K562 (cell line): ENCODE data around the gene SDF4. TPM values are rescaled to one million over a fixed set of nuclear protein-coding genes. Genes with fewer than 3 reads are reported as not detected.

Source experiments
- ATAC-seq: fragments of 200-7000 bp; cut with Tn5 transposase; 3 replicates; pipeline ENCODE4 v1.9.1; 2020; ENCODE audit warnings: moderate library complexity
- BruUV-seq: library from RNA; stranded (reverse); fragments of 400-500 nt; replicated peaks from 2 replicates; lab custom pipeline; 2021; lab: Mats Ljungman, UMichigan
- CTCF ChIA-PET: fragments of 300-600 bp; formaldehyde crosslinking; extraction: SDS; loops from one replicate; lab custom pipeline; 2021; ENCODE audit warnings: low intra/inter-chr PET ratio; lab: Yijun Ruan, JAX
- POLR2A ChIA-PET: fragments of 300-600, 350-650 bp; sonication (Branson Sonifier 250); formaldehyde crosslinking; extraction: SDS; loops from one replicate; lab custom pipeline; 2021; ENCODE audit warnings: antibody characterized with exemption, inconsistent platforms; lab: Yijun Ruan, JAX
- DNase-seq, 4 experiments: peaks; one replicate each; pipeline versions ENCODE4 v3.0.0 to v3.0.0-alpha.2; 2011 to 2018; ENCODE audit warnings: low spot score in 3 of 4, mixed read lengths in 3 of 4; ENCODE audit errors: extremely low read depth in 1 of 4
- FAIRE-seq: peaks from 2 replicates; lab custom pipeline; 2011; peaks lifted over from hg19 to GRCh38; lab: Jason Lieb, UNC
- H2AFZ ChIP-seq: 2 replicates; pipeline ENCODE4 v1.6.0; 2011; ENCODE audit warnings: low read depth, low read length, control low read depth, inconsistent platforms
- H3K27ac ChIP-seq: fragments of 200-600 bp; 3 replicates; pipeline ENCODE4 v1.8.0; 2011; ENCODE audit warnings: low read depth, mild to moderate bottlenecking, control low read depth, inconsistent platforms, low read length, moderate library complexity, mixed read lengths; ENCODE audit errors: extremely low read depth
- H3K27me3 ChIP-seq, 2 experiments: fragments of 300-600 bp in 1 of 2; 2 replicates in 1 of 2; 3 replicates in 1 of 2; pipeline versions ENCODE4 v1.6.0 to v1.8.0; 2011; ENCODE audit warnings: inconsistent platforms in 2 of 2, low read length in 2 of 2, mild to moderate bottlenecking in 1 of 2, mixed read lengths in 1 of 2, moderate library complexity in 1 of 2; ENCODE audit not compliant: control insufficient read depth in 2 of 2, insufficient read depth in 2 of 2
- H3K36me3 ChIP-seq: fragments of 300-600 bp; 3 replicates; pipeline ENCODE4 v1.8.0; 2011; ENCODE audit warnings: mild to moderate bottlenecking, low read length, inconsistent platforms; ENCODE audit not compliant: control insufficient read depth, insufficient read depth
- H3K4me1 ChIP-seq, 2 experiments: fragments of 200-600 bp in 1 of 2; replicated peaks in 1 of 2; 2 replicates in 1 of 2; 3 replicates in 1 of 2; pipeline versions ENCODE4 v1.5.1 to v1.8.0; 2011; ENCODE audit warnings: inconsistent platforms in 2 of 2, low read length in 2 of 2, mild to moderate bottlenecking in 1 of 2, mixed read lengths in 1 of 2, moderate library complexity in 1 of 2; ENCODE audit not compliant: control insufficient read depth in 2 of 2, insufficient read depth in 2 of 2
- H3K4me2 ChIP-seq: 2 replicates; pipeline ENCODE4 v1.6.1; 2011; ENCODE audit warnings: low read length, control low read depth, inconsistent platforms, mixed read lengths; ENCODE audit not compliant: insufficient read depth
- H3K4me3 ChIP-seq: fragments of 200-600 bp; sonication (generic), shearing (Covaris generic); 2 replicates; pipeline ENCODE4 v1.5.1; 2016; ENCODE audit warnings: control low read depth, inconsistent platforms
- H3K79me2 ChIP-seq: fragments of 200-600 bp; 3 replicates; pipeline ENCODE4 v1.8.0; 2011; ENCODE audit warnings: low read length, inconsistent platforms; ENCODE audit not compliant: control insufficient read depth, insufficient read depth
- H3K9ac ChIP-seq, 2 experiments: 2 replicates each; pipeline versions ENCODE4 v1.6.0 to v1.6.1; 2011; ENCODE audit warnings: low read depth in 2 of 2, low read length in 2 of 2, control low read depth in 1 of 2, inconsistent platforms in 1 of 2, mild to moderate bottlenecking in 1 of 2, mixed read lengths in 1 of 2; ENCODE audit not compliant: insufficient read depth in 1 of 2
- H3K9me1 ChIP-seq: one replicate; pipeline ENCODE4 v1.6.0; 2011; ENCODE audit warnings: inconsistent platforms, mild to moderate bottlenecking, low read length, moderate library complexity; ENCODE audit not compliant: control insufficient read depth, insufficient read depth
- H3K9me3 ChIP-seq: replicated peaks from 2 replicates; pipeline ENCODE4 v1.5.1; 2011; ENCODE audit warnings: low read depth, low read length, inconsistent platforms; ENCODE audit not compliant: control insufficient read depth, insufficient read depth
- H4K20me1 ChIP-seq: replicated peaks from 2 replicates; pipeline ENCODE4 v1.6.1; 2011; ENCODE audit warnings: low read length, inconsistent platforms, mixed read lengths; ENCODE audit not compliant: control insufficient read depth, insufficient read depth
- L3MBTL2 ChIP-seq: fragments of 450-650 bp; IDR thresholded peaks from 2 replicates; pipeline ENCODE4 v1.6.1; 2016; ENCODE audit warnings: mild to moderate bottlenecking, moderate library complexity
- LARP7 ChIP-seq: fragments of 450-650 bp; IDR thresholded peaks from 2 replicates; pipeline ENCODE4 v1.6.1; 2016
- MYBL2 ChIP-seq, 2 experiments: fragments of 450-650 bp in 1 of 2; sonication (generic) in 1 of 2; formaldehyde crosslinking in 1 of 2; IDR thresholded peaks; 2 replicates each; pipeline versions ENCODE4 v1.6.1 to v1.8.1; 2017 to 2022; ENCODE audit warnings: borderline replicate concordance in 1 of 2, inconsistent platforms in 1 of 2, low read depth in 1 of 2, mild to moderate bottlenecking in 1 of 2, missing genetic modification reagents in 1 of 2, moderate library complexity in 1 of 2
- OTX1 ChIP-seq: fragments of 450-650 bp; formaldehyde crosslinking; IDR thresholded peaks from 2 replicates; pipeline ENCODE4 v1.4.0; 2022; ENCODE audit warnings: mild to moderate bottlenecking
- POLR2AphosphoS5 ChIP-seq: IDR thresholded peaks from 2 replicates; pipeline ENCODE4 v1.6.1; 2011; ENCODE audit warnings: mild to moderate bottlenecking, low read depth, low read length, moderate library complexity; ENCODE audit not compliant: control insufficient read depth, insufficient read depth
- RHOXF2B ChIP-seq: fragments of 250-450 bp; sonication (Bioruptor Pico); conservative IDR thresholded peaks from 2 replicates; pipeline ENCODE4 v1.5.1; 2021
- ZKSCAN3 ChIP-seq: fragments of 250-450 bp; sonication (Bioruptor Pico); IDR thresholded peaks from 2 replicates; pipeline ENCODE4 v1.4.0; 2020
- ZNF217 ChIP-seq: sonication (generic); formaldehyde crosslinking; IDR thresholded peaks from 2 replicates; pipeline ENCODE4 v1.8.0; 2022; ENCODE audit warnings: mild to moderate bottlenecking, missing genetic modification reagents
- WGBS: fragments of 100-300 bp; shearing (Covaris generic); methylation state at CpG from one replicate; pipeline ENCODE4 v1.1.6; 2016; ENCODE audit warnings: low coverage, mixed read lengths; ENCODE audit not compliant: insufficient coverage; ENCODE audit errors: missing lambda C conversion rate; 5-methylcytosine and 5-hydroxymethylcytosine counted together
- in situ Hi-C: fragments of 300-500 bp; cut with MboI; formaldehyde crosslinking; loops from 4 replicates; pipeline ENCODE4 v1.15.0; 2018; ENCODE audit warnings: inconsistent platforms, mixed read lengths
- intact Hi-C: fragments of 100-400 bp; cut with micrococcal nuclease; formaldehyde crosslinking; loops from 2 replicates; pipeline ENCODE4 v1.14.2; 2022
- polyA plus RNA-seq, 8 experiments: library from polyadenylated mRNA; depleted of rRNA in 4 of 8; stranded (reverse) in 5 of 8; unstranded in 3 of 8; fragments of >200 nt; fragmentation: Nextera tagmentation in 2 of 8; fragmentation: Illumina TruSeq in 1 of 8; extraction: Ambion mirVana in 2 of 8; extraction: Trizol in 1 of 8; gene quantifications; 2 replicates each; pipeline versions ENCODE4 v1.2.1 to v1.2.3, GENCODE V29; 2011 to 2014; ENCODE audit warnings: inconsistent platforms in 1 of 8, missing spikeins in 1 of 8
- total RNA-seq, 7 experiments: library from RNA; depleted of rRNA in 6 of 7; stranded (reverse); fragments of >200 nt in 6 of 7; fragmentation: Illumina TruSeq in 2 of 7; extraction: Trizol in 2 of 7; gene quantifications; 2 replicates each; pipeline versions ENCODE4 v1.2.1 to v1.2.3, GENCODE V29; 2011 to 2021; ENCODE audit warnings: low replicate concordance in 1 of 7

SDF4 gene
- total and polyA plus RNA-seq, 9 of the 15 experiments (the other 6 are each of a cell fraction or from before 2014, with no cell fraction given) = 0.35 to 160 (median 65.2) TPM

GRCh38 chr1:1264026-1264425 is 32.2 kb upstream of the SDF4 start:
- Histone ChIP-seq H3K27ac (no peak overlapping the region), H3K4me3 (no peak overlapping the region), H3K9ac (no peak overlapping the region; a peak in 1 of 4 replicates), H3K9me3 (no peaks in the 10 kb centered on the region), H4K20me1 (peaks cover 8% of the 10 kb centered on the region; the same call in 1 of the 2 replicates), H3K9me1 (peaks cover 10% of the 10 kb centered on the region), H3K4me2 (no peak overlapping the region), H3K27me3 (no peaks in the 10 kb centered on the region; a peak in 1 of 5 replicates), H3K79me2 (peaks cover 41% of the 10 kb centered on the region)
- BruUV-seq = no TSS peak
- 92% methylated on average over 9 of the region's 9 CpGs for WGBS
- ChIA-PET POLR2A (interaction anchor here (0.6 to 1.0 kb wide), 5 partner anchors 9 to 279 kb away, joined by 3 read pairs; no protein-coding TSS in a partner anchor), CTCF (no interaction called here)
- DNase-seq (no peak), FAIRE-seq (no peak)
- intact Hi-C loops = no loop called here
- in situ Hi-C loops = no loop called here
- TF ChIP-seq LARP7 (no peak), L3MBTL2 (no peak), ZKSCAN3 (CRISPR knock-in tag) (no peak), RHOXF2B (CRISPR knock-in tag) (no peak), POLR2AphosphoS5 (no peak), OTX1 (CRISPR knock-in tag) (no peak), MYBL2 (IDR thresholded peaks at IDR 0.05; ENCODE audit: low read depth) (no peak), MYBL2 (CRISPR knock-in tag; IDR thresholded peaks at IDR 0.05; ENCODE audit: borderline replicate concordance) (no peak), ZNF217 (CRISPR knock-in tag) (no peak)
- TF ChIP-seq, all 486 proteins: peak for 0
- no peak for ATAC-seq
- peaks cover 92% of the 10 kb centered on the region for H3K36me3 ChIP-seq
- H2AFZ ChIP-seq = no peak overlapping the region
- peaks cover 0 to 24% of the 10 kb centered on the region in 2 experiments; a peak in 1 of 5 replicates for H3K4me1 ChIP-seq
